Glutamatergic neuron (in vitro differentiated cells): Measurements from ENCODE around the gene SLFN12. TPM values are rescaled to one million over a fixed set of nuclear protein-coding genes. Genes with fewer than 3 reads are reported as not detected.
"Not testable (repeated sequence)": the region's sequence is repeated elsewhere in the genome, so short reads cannot be mapped to it uniquely, and the experiment has no call there.

Experiments used
- DNase-seq: peaks from one replicate; pipeline ENCODE4 v3.0.0; 2022
- H3K27ac Mint-ChIP-seq: one replicate; pipeline ENCODE4 v1.8.0; 2020; ENCODE audit warnings: mild to moderate bottlenecking, mixed read lengths, inconsistent platforms; ENCODE audit not compliant: unreplicated experiment
- H3K27me3 Mint-ChIP-seq: one replicate; pipeline ENCODE4 v1.8.0; 2020; ENCODE audit warnings: mild to moderate bottlenecking, moderate library complexity, mixed read lengths, inconsistent platforms; ENCODE audit not compliant: unreplicated experiment
- H3K36me3 Mint-ChIP-seq: one replicate; pipeline ENCODE4 v1.8.0; 2020; ENCODE audit warnings: mild to moderate bottlenecking, mixed read lengths, inconsistent platforms; ENCODE audit not compliant: unreplicated experiment
- H3K4me1 Mint-ChIP-seq: one replicate; pipeline ENCODE4 v1.8.0; 2020; ENCODE audit warnings: mild to moderate bottlenecking, low read depth, mixed read lengths, inconsistent platforms; ENCODE audit not compliant: unreplicated experiment
- H3K4me3 Mint-ChIP-seq: one replicate; pipeline ENCODE4 v1.8.0; 2020; ENCODE audit warnings: mild to moderate bottlenecking, mixed read lengths, inconsistent platforms; ENCODE audit not compliant: unreplicated experiment
- H3K9me3 Mint-ChIP-seq: one replicate; pipeline ENCODE4 v1.8.0; 2020; ENCODE audit warnings: mild to moderate bottlenecking, moderate library complexity, mixed read lengths, inconsistent platforms; ENCODE audit not compliant: unreplicated experiment
- total RNA-seq: library from RNA; stranded (reverse); fragmentation: NEBNext Ultra II Directional; extraction: Animal tissue kit (Norgen Biotek cat#: 25700); gene quantifications from one replicate; pipeline ENCODE4 v1.2.1, GENCODE V29; 2021; ENCODE audit not compliant: unreplicated experiment
- TF ChIP-seq, protein P1 (sequence below): fragments of 200-600 bp; sonication (generic); IDR thresholded peaks from one replicate; pipeline ENCODE4 v1.5.0; 2021; ENCODE audit not compliant: partially characterized antibody, unreplicated experiment

Gene SLFN12
- total RNA-seq, 1 donor from 2014 or later: not detected

DNA sequence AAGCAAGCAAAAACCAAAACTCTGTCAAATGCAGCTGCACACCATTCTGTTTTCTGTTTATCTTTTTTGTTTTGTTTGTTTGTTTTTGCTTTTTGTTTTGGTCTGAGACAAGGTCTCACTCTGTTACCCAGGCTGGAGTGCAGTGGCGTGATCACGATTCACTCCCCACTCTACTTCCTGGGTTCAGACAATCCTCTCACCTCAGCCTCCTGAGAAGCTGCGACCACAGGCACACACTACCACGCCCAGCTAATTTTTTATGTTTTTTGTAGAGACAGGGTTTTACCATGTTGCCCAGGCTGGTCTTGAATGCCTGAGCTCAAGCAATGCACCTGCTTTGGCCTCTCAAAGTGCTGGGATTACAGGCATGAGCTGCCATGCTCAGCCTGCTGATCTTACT, 35.5 kb upstream of the SLFN12 start:
- Mint-ChIP-seq H3K4me3 (no peak overlapping the region), H3K27ac (no peak overlapping the region), H3K27me3 (peaks cover 13% of the 10 kb centered on the region), H3K4me1 (no peaks in the 10 kb centered on the region), H3K9me3 (no peaks in the 10 kb centered on the region), H3K36me3 (no peaks in the 10 kb centered on the region)
- TF ChIP-seq, protein P1, sequence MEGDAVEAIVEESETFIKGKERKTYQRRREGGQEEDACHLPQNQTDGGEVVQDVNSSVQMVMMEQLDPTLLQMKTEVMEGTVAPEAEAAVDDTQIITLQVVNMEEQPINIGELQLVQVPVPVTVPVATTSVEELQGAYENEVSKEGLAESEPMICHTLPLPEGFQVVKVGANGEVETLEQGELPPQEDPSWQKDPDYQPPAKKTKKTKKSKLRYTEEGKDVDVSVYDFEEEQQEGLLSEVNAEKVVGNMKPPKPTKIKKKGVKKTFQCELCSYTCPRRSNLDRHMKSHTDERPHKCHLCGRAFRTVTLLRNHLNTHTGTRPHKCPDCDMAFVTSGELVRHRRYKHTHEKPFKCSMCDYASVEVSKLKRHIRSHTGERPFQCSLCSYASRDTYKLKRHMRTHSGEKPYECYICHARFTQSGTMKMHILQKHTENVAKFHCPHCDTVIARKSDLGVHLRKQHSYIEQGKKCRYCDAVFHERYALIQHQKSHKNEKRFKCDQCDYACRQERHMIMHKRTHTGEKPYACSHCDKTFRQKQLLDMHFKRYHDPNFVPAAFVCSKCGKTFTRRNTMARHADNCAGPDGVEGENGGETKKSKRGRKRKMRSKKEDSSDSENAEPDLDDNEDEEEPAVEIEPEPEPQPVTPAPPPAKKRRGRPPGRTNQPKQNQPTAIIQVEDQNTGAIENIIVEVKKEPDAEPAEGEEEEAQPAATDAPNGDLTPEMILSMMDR: no peak
- DNase-seq: no peak

GRCh38 chr17:35460354-35460851, 28.1 kb upstream of the SLFN12 start:
- Mint-ChIP-seq H3K9me3 (peaks cover 4% of the 10 kb centered on the region), H3K27ac (no peak overlapping the region), H3K27me3 (peaks cover 19% of the 10 kb centered on the region), H3K36me3 (peaks cover 4% of the 10 kb centered on the region), H3K4me3 (peak overlapping the region; percentile 70), H3K4me1 (no peaks in the 10 kb centered on the region)
- TF ChIP-seq, protein P1: no peak
- peak; percentile 33 for DNase-seq

DNA sequence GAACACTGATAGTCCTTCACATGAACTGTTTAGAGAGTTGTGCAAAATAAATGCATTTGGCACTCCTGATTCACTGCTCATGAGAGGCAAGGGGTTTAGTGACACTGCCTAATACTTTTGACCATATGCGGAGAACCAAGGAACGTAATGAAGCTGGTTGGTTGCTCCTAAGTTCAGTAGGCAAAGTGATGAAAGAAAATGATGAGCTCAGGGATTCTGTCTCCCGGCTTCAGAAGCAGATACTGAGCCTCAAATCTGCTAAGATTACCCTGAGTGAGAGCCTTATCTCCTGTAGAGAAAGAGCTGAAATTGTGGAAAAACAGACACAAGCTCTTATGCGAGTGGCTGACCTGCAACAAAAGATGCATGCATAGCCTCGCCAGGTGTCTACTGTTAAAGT, 21.7 kb upstream of the SLFN12 start:
- H3K27me3 Mint-ChIP-seq: peaks cover 40% of the 10 kb centered on the region
- H3K27ac Mint-ChIP-seq, H3K4me3 Mint-ChIP-seq, H3K4me1 Mint-ChIP-seq, H3K9me3 Mint-ChIP-seq, H3K36me3 Mint-ChIP-seq, DNase-seq: not testable (repeated sequence)

DNA sequence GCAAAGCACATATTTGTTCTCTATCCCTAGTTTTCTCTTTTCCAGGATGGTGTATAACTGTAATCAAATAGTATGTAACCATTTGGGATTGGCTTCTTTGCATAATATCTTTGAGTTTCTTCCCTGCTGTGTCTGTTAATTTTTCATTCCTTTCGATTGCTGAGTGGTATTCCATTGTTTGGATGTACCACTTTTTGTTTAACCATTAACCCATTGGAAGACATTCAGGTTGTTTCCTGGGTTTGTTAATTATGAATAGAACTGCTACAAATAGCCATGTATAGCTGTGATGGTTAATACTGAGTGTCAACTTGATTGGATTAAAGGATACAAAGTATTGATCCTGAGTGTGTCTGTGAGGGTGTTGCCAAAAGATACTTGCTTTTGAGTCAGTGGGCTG, 20.9 kb upstream of the SLFN12 start:
- H3K27me3 Mint-ChIP-seq: peaks cover 37% of the 10 kb centered on the region
- no peak for DNase-seq
- H3K4me3 Mint-ChIP-seq: no peak overlapping the region

DNA sequence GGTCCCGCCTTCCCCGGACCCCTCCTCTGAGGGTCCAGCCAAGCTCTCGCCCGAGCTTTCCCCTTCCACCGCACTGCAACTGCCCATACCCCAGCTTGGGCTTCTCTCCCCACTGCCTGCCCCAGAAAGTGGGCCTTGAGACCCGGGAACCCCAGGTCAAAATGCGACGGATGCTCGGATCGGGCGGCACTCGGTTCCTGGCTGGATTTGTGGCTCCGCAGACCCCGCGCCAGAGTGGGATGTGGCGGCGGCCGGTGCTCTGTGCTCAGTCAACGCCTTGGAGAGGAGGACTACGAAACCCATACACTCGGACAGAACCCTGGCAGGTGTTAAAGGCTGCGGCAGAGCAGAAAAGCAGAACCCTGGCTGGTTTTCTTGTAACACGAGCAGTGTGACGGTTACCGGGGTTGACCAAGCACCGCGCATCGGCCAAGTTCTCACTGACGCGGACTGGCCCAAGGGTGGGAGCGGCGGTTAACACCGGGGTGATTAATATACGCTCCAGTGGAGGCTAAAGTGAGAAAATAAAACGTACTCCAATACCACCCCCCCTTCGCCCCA, 17.2 kb upstream of the SLFN12 start:
- TF ChIP-seq, protein P1: no peak
- Mint-ChIP-seq H3K27ac (no peak overlapping the region), H3K4me1 (peaks cover 5% of the 10 kb centered on the region), H3K9me3 (peaks cover 5% of the 10 kb centered on the region), H3K36me3 (no peaks in the 10 kb centered on the region), H3K4me3 (peak overlapping the region; percentile 75), H3K27me3 (peaks cover 24% of the 10 kb centered on the region)
- DNase-seq: peak; percentile 35

More for the DNA sequence above, 20.9 kb upstream of the SLFN12 start:
- TF ChIP-seq, protein P1: no peak
- Mint-ChIP-seq H3K36me3 (peaks cover 4% of the 10 kb centered on the region), H3K4me1 (no peaks in the 10 kb centered on the region), H3K9me3 (peaks cover 6% of the 10 kb centered on the region), H3K27ac (no peak overlapping the region)
